ENCODE data around the gene ATP13A5. TPM values are rescaled to one million over a fixed set of nuclear protein-coding genes. Genes with fewer than 3 reads are reported as not detected.

The ATP13A5 gene
- total and polyA plus RNA-seq, 2 experiments from 2014 or later, result not detected

DNA sequence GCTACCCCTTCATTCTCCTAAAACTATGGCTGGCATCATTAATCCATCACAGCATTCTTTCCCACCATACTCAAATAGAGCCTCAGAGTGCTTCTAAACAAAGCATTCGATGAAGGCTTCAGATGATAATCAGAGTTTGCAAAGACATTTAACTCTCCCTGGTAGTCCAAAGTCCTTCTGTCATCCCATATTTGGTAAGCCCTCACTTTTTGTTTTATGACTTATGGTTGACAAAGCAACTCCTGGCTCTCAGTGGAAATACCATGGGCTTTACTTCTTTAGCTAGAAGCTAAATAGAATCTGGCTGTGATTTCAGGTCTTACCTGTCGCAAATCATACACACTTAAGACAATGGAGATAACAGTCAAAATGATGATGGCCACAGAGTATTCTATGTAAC is 27.8 kb downstream of the ATP13A5 start:
- Histone ChIP-seq H3K27me3 (replicated peaks; ENCODE audit: insufficient read depth) (no peaks in the 10 kb centered on the region), H3K4me3 (no peak overlapping the region), H3F3A (ENCODE audit: insufficient read depth) (no peaks in the 10 kb centered on the region), H2AFZ (no peak overlapping the region), H4K20me1 (ENCODE audit: insufficient read depth) (no peaks in the 10 kb centered on the region), H3K9ac (no peak overlapping the region), H3K36me3 (ENCODE audit: low read depth) (no peaks in the 10 kb centered on the region), H3K4me1 (ENCODE audit: insufficient read depth) (no peaks in the 10 kb centered on the region), H3K27ac (no peak overlapping the region), H3K9me3 (ENCODE audit: low read depth) (no peaks in the 10 kb centered on the region), H3K4me2 (ENCODE audit: unreplicated experiment) (no peak overlapping the region), H3K79me2 (ENCODE audit: insufficient read depth) (no peaks in the 10 kb centered on the region), H3K9me2 (ENCODE audit: insufficient read depth) (no peaks in the 10 kb centered on the region)
- TF ChIP-seq EZH2phosphoT487 (IDR thresholded peaks at IDR 0.05; ENCODE audit: insufficient read depth, low read depth) (no peak), EZH2 (IDR thresholded peaks at IDR 0.05; ENCODE audit: insufficient read depth, poor library complexity, severe bottlenecking) (no peak)
- no peak for DNase-seq
- 14 to 16% methylated on average over 2 of the region's 2 CpGs for WGBS, 2 experiments (ENCODE audit: low coverage in 1 of 2, low lambda C conversion rate in 2 of 2, missing lambda C conversion rate in 2 of 2)
- in situ Hi-C loops (cut with MboI), result no loop called here

DNA sequence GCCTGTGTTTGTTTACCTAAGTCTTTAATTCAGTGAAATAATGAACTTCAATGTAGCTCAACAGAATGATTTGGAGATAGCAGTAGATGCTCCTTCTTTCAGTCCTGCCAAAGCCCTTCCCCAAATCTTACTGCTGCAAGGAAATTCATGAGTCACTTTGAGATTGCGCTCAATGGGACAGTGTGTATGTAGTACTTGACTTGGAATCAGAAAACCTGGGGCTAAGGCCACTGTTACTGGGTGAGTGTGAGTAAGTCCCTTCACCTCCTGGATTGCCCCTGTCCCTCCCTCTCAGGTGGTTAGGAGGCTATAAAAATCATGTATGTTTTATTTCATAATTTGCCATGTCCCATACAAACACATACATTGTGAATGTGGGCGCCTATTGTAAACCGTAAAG is 29.9 kb downstream of the ATP13A5 start:
- no peaks in the 10 kb centered on the region for H4K20me1 ChIP-seq (ENCODE audit: insufficient read depth)
- H3K4me3 ChIP-seq, result no peak overlapping the region
- no peaks in the 10 kb centered on the region for H3K36me3 ChIP-seq (ENCODE audit: low read depth)
- TF ChIP-seq EZH2phosphoT487 (IDR thresholded peaks at IDR 0.05; ENCODE audit: insufficient read depth, low read depth) (no peak), EZH2 (IDR thresholded peaks at IDR 0.05; ENCODE audit: insufficient read depth, poor library complexity, severe bottlenecking) (no peak)
- H2AFZ ChIP-seq, result no peak overlapping the region
- DNase-seq, result no peak
- H3F3A ChIP-seq (ENCODE audit: insufficient read depth), result no peaks in the 10 kb centered on the region
- H3K4me1 ChIP-seq (ENCODE audit: insufficient read depth), result no peaks in the 10 kb centered on the region
- H3K27me3 ChIP-seq (replicated peaks; ENCODE audit: insufficient read depth), result no peaks in the 10 kb centered on the region
- H3K4me2 ChIP-seq (ENCODE audit: unreplicated experiment), result no peak overlapping the region
- in situ Hi-C loops (cut with MboI), result no loop called here
- no peak overlapping the region for H3K27ac ChIP-seq
- H3K9me3 ChIP-seq (ENCODE audit: low read depth), result no peaks in the 10 kb centered on the region
- no peak overlapping the region for H3K9ac ChIP-seq
- H3K79me2 ChIP-seq (ENCODE audit: insufficient read depth), result no peaks in the 10 kb centered on the region
- H3K9me2 ChIP-seq (ENCODE audit: insufficient read depth), result no peaks in the 10 kb centered on the region
- 45 to 49% methylated on average over 3 of the region's 3 CpGs for WGBS, 2 experiments (ENCODE audit: low coverage in 1 of 2, low lambda C conversion rate in 2 of 2, missing lambda C conversion rate in 2 of 2)

DNA sequence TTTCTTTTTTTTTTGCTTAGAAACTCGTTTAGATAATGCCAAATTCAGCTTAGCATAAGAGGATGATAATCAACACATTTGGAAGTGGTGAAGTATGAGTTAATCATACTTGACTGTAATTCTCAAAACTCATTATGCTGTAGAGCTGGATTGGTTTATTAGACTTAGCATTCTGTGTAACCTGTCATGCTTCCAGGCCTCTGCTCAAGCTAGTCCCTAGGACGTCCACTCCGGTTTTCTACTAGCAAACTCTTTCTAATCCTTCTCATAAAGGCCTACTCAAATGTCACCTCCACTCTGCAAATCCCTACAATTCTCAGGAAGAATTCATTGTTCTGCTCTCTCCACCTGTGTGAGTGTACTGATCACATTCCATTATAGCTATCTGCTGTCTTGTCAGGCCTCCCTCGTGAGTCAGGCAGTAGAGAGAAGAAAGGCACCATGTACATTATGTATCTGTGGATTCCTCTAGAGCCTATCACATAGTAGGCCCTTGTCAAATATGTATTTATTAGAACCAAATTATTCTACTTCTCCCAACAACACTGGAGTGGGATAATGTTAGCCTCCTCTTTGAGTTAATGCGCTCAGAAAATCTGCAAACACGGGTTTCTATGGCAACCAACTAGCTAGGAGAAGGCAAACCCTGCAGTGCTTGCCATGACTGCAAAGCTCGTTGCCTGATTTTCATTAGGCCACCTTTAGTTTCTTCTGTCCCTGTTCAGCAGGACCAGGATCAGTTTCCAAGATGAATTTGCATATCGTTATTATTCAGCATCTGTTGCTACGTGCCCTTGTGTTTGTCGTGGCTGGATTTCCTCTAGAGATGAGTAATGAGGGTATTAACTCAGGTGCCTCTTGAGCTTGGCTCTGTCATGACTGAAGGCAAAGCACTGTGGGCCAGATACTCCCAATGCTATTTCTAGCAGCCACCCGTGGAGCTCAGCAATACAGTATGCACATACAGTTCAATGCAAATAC is 30.7 kb downstream of the ATP13A5 start:
- DNase-seq, result no peak
- Histone ChIP-seq H3K9me2 (ENCODE audit: insufficient read depth) (no peaks in the 10 kb centered on the region), H3K27ac (no peak overlapping the region), H3K27me3 (replicated peaks; ENCODE audit: insufficient read depth) (no peaks in the 10 kb centered on the region), H4K20me1 (ENCODE audit: insufficient read depth) (no peaks in the 10 kb centered on the region), H3K79me2 (ENCODE audit: insufficient read depth) (no peaks in the 10 kb centered on the region), H3K36me3 (ENCODE audit: low read depth) (no peaks in the 10 kb centered on the region), H3K9ac (no peak overlapping the region), H3F3A (ENCODE audit: insufficient read depth) (no peaks in the 10 kb centered on the region), H3K4me3 (no peak overlapping the region), H2AFZ (no peak overlapping the region), H3K4me2 (ENCODE audit: unreplicated experiment) (no peak overlapping the region), H3K9me3 (ENCODE audit: low read depth) (no peaks in the 10 kb centered on the region), H3K4me1 (ENCODE audit: insufficient read depth) (no peaks in the 10 kb centered on the region)
- TF ChIP-seq EZH2phosphoT487 (IDR thresholded peaks at IDR 0.05; ENCODE audit: insufficient read depth, low read depth) (no peak), EZH2 (IDR thresholded peaks at IDR 0.05; ENCODE audit: insufficient read depth, poor library complexity, severe bottlenecking) (no peak)
- 6 to 7% methylated on average over 11 of the region's 11 CpGs for WGBS, 2 experiments (ENCODE audit: low coverage in 1 of 2, low lambda C conversion rate in 2 of 2, missing lambda C conversion rate in 2 of 2)
- in situ Hi-C loops (cut with MboI), result no loop called here

DNA sequence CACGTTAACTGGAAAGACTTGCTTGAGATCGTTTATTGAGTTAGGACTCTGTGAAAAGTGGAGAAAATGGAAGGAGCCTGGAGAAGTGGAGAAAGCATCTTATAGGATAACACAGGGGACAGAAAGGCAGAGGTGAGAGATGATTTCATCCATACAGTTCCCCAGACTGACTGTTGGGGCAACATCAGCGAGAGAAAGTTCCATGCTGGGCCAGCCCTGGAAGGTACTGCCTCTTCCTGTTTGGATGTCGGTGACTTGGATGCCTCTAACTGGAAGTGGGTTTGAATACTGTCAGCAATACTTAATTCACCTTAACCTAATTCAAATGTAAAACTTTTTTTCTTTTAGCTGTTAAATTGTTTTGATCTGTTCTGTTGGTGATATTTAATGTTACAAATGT is 32.3 kb downstream of the ATP13A5 start:
- Histone ChIP-seq H3K4me2 (ENCODE audit: unreplicated experiment) (no peak overlapping the region), H3K9me3 (ENCODE audit: low read depth) (no peaks in the 10 kb centered on the region), H3K27me3 (replicated peaks; ENCODE audit: insufficient read depth) (no peaks in the 10 kb centered on the region), H3K4me3 (no peak overlapping the region), H4K20me1 (ENCODE audit: insufficient read depth) (no peaks in the 10 kb centered on the region), H3K9me2 (ENCODE audit: insufficient read depth) (no peaks in the 10 kb centered on the region), H3K4me1 (ENCODE audit: insufficient read depth) (no peaks in the 10 kb centered on the region), H2AFZ (no peak overlapping the region), H3K9ac (no peak overlapping the region), H3K79me2 (ENCODE audit: insufficient read depth) (no peaks in the 10 kb centered on the region), H3K27ac (no peak overlapping the region), H3F3A (ENCODE audit: insufficient read depth) (no peaks in the 10 kb centered on the region), H3K36me3 (ENCODE audit: low read depth) (no peaks in the 10 kb centered on the region)
- no peak for DNase-seq
- TF ChIP-seq EZH2 (IDR thresholded peaks at IDR 0.05; ENCODE audit: insufficient read depth, poor library complexity, severe bottlenecking) (no peak), EZH2phosphoT487 (IDR thresholded peaks at IDR 0.05; ENCODE audit: insufficient read depth, low read depth) (no peak)
- WGBS, 2 experiments (ENCODE audit: low coverage in 1 of 2, low lambda C conversion rate in 2 of 2, missing lambda C conversion rate in 2 of 2), result 34 to 44% methylated on average over 4 of the region's 4 CpGs
- in situ Hi-C loops (cut with MboI), result no loop called here
